Measurements from ENCODE around the gene BNIP3. TPM values are rescaled to one million over a fixed set of nuclear protein-coding genes. Genes with fewer than 3 reads are reported as not detected.

BNIP3 gene
- 28.0 and 30.4 TPM in 2 replicates for total RNA-seq

DNA sequence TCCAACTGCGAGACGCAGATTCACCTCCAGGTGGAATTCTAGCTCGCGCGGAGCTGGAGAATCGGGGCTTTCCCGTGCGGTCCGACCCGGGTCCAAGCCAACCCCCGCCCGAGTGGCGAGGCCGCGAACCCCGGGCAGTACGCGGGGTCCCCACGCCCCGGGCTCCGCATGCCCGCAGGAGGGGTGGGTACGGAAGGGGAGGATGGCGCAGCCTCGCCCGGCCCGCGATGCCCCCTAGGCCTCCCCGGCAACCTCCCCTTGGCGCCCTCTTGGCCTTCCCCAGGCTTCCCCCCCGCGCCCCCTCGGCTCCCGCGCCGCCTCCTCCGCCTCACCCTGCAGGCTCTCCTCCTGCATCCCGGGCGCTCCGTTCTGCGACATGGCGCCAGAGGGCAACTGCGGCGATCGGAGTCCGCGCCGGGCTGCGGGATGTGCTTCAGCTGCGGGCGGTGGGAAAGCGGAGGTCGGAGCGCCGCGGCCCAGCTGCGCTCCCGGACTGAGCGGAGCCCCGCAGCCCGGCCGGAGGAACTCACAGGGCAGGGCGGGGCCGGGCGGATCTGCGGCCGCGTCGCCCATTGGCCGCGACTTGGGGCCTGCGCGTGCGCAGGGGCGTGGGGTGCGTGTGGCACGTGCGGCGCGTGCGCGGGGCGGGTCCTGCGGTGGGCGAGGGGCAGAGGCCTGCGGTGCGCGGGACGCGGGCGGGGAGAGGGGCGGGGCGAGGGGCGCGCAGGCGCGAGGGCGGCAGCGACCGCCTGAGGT is at the start of gene BNIP3:
Gene BNIP3 (minus strand): TSS at position 495 of the 756 bp plus-strand sequence. CDS start 117 bp downstream, at position 378.
- intact Hi-C loops (cut with micrococcal nuclease): loop anchor here (1.0 to 5.0 kb wide), 6 partner anchors 8 to 556 kb away; partner anchors contain the start of gene INPP5A

DNA sequence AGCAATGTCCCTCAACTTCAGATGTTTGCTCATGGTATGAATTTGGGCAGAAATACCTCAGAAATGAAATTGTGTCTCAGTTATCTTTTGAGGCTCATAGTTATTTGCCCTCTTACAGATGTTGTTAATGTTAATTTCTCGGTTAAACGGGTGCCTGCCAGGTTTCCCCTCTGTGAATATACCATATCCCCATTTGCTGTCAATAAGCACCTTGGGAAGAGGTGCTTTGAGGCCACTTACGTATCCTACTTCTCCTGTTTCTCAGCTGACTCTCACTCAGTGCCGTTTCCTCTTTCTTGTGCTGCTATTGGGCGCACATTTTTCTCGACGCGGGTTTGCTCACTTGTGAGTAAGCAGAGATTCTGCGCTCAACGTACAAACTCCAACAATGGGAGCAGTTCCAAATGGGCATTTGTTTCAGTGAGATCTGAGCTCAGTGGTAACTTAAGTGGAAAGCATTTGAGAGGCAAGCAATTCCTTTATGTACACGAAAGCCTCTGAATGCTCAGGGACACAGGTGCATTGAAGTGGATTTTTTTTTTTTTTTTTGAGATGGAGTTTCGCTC is 49.3 kb upstream of the BNIP3 start:
- intact Hi-C loops (cut with micrococcal nuclease): no loop called here

- intact Hi-C loops (cut with micrococcal nuclease): no loop called here
Observed at GRCh38 chr10:132028706-132029105, 47.0 kb upstream of the BNIP3 start.

DNA sequence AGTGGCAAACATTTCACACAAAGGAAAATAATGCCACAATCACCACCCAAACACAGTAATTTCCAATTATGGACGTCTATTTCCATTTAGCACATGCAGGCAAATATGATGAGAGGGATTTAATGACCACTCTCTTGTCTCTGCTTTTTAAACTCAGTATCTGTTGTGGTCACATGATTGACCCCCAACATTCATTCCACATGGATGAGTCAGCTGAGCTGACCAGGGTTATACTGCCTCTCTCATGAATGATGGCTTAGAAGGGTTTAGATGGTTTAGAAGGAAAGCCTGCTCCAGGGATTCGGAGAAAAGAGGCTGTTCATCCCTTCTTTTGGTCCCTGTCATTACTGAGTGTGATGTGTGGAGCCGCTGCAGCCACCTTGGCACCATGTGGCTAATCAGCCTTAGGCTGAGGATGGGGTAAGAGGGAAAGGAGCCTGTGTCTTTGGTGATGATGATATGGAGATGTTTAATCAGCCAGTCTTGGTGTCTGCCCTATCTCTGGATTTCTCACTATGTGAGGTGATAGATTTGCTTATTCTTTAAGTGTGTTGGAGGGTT is 45.8 kb upstream of the BNIP3 start:
- intact Hi-C loops (cut with micrococcal nuclease): no loop called here

DNA sequence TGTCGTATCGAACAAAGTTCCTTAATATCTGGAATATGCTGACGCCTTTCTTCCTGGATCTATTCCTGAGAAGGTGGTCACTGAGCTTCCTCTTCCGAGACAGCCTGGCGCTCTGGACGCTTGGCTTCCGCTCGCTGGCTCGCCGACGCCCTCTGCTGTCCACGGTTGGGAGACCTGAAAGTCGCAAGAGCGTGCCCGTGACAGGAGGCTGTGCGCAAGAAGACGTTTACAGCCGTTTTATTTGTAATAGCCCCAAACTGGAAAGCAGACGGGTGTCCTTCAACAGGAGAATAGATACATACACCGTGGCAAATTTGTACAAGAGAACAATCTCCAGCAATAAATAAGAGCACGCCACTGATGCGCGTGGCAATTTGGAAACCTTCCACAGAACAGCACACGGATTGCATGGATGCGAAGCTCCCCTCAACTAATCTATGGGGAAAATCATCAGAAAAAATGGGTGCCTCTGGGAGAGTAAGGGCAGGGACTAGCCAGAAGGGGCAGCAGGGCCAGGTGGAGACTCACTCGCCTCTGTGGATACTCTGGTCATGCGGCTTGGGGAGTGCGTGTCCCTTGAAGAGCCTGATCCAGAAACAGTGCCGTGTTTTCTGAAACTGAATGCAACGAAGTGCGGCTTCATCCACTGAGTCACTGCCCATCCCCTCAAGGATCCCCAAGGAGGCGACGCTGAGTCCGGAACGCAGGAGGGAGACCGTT is 41.5 kb upstream of the BNIP3 start:
- intact Hi-C loops (cut with micrococcal nuclease): loop anchor here (1.0 to 5.0 kb wide), 3 partner anchors 121 to 571 kb away; partner anchors contain the start of gene PPP2R2D

- intact Hi-C loops (cut with micrococcal nuclease): loop anchor here (5.0 kb wide), 2 partner anchors 120 to 570 kb away; partner anchors contain the start of gene PPP2R2D
Observed at GRCh38 chr10:132022241-132022640, 40.5 kb upstream of the BNIP3 start.

DNA sequence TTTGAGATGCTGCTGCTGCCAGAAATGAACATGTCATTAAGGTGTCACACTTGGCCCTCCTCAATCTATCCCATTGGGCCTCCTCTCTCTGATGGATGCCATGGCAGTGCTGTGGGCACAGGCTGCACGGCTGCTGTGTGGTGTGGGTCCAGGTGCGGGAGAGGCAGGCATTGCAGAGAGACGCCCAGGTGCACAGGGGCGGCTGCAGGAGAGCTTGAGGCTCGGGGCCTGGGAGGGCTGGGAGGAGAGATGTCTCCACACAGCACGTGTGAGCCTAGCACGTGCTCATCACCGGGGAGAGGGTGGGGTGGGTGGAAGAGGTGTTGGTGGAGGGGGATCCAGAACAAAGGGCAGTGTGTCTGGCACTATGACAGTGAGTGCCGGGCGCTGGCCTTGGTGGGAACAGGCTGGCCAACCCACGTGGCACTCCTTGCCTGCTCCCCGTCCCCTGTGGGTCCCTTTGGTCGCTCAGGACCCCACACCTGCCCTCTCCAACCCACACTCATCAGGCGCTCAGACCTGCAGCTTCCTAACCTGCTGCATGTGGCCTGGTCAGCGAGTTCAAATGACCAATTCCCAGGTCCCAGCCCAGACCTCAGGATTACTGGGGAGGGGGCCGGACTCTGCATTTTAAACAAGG is 39.9 kb upstream of the BNIP3 start:
- intact Hi-C loops (cut with micrococcal nuclease): loop anchor here (5.0 kb wide), 2 partner anchors 119 to 569 kb away; partner anchors contain the start of gene PPP2R2D

GRCh38 chr10:132021046-132021445 is 39.3 kb upstream of the BNIP3 start:
- intact Hi-C loops (cut with micrococcal nuclease): loop anchor here (5.0 kb wide), 2 partner anchors 119 to 569 kb away; partner anchors contain the start of gene PPP2R2D

DNA sequence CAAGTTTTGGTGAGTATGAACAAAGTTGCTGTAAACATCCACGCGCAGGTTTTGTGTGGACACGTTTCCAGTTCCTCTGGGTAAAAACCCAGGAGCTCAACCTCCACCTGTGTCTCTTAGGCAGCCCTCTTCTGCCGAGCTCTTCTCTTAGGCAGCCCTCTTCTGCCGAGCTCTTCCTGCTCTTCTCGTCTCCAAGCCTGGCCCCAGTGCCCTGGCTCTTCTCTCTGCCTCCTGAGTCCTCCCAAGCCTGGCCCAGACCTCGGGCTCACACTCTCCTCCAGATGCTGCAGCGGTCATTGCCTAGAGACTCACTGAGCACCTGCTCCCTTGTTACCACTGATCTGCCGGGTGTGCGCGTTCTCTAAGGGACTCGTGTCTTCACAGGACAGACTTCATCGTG is 38.7 kb upstream of the BNIP3 start:
- intact Hi-C loops (cut with micrococcal nuclease): loop anchor here (5.0 kb wide), 2 partner anchors 118 to 568 kb away; partner anchors contain the start of gene PPP2R2D

DNA sequence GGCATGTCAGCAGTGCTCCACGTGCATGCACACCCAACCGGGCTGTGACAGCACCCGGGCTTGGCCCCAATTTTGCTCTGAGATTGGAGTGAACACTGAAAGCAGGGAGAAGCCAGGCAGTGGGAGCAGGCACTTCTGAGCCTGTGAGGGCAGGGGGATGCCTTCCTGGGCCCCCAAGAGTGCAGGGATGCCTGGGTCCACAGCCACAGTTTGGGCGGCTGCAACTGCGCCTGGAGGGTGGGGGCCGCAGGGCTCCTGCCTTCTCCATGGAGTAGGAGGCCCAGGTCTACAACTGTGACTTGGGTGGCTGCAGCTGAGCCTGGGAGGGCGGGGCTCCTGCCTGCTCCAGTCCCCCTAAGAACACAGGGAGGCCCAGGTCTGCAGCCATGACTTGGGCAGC is 37.6 kb upstream of the BNIP3 start:
- intact Hi-C loops (cut with micrococcal nuclease): no loop called here

GRCh38 chr10:132018446-132018845 is 36.7 kb upstream of the BNIP3 start:
- intact Hi-C loops (cut with micrococcal nuclease): no loop called here

DNA sequence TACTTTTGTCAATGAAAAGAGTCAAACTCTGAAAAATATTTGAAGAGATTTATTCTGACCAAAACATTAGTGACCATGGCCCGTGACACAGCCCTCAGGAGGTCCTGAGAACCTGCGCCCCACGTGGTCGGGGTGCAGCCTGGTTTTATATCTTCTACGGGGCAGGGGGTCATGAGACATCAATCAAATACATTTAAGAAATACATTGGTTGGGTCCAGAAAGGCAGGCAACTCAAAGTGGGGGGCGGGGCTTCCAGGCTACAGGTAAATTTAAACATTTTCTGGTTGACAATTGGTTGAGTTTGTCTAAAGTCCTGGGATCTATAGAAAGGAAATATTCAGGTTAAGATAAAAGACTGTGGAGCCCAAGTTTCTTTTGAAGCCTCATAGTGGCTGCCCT is 34.8 kb upstream of the BNIP3 start:
- intact Hi-C loops (cut with micrococcal nuclease): no loop called here

DNA sequence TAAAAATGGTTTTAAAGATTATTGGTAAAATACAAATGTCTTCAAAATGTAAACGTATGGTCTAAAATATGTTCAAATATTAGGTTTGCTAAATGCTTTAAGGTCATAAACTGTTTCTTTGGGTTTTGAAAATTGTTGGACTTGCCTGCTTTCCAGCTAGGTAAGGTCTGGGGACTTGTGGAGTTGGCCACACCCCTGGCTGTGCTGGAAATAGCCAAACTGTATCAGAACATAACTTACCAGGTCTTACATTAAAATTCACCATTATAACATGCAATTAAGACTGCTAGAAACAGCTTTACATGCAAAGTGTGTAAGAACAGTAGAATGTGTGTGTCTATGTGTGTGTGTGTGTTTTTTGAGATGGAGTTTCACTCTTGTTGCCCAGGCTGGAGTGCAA is 29.7 kb upstream of the BNIP3 start:
- intact Hi-C loops (cut with micrococcal nuclease): no loop called here

DNA sequence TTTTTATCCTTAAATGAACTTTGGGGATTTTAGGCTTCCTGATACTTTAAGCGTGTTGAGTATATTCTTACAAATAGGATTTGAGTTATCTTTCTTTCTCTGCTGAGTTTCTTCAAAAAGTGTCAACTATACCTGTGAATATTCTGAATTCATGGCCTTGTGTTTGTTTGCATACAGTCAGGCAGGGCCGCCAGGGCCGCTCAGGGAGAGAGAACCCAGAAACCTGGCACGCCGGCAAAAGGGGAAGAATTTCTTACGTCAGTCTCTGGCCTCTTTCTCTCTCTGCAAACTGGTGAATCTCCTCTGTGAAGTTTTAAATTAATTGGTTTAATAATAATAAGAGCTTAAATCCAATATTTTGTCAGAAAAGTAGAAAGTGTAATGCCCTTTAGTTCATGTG is 29.3 kb upstream of the BNIP3 start:
- intact Hi-C loops (cut with micrococcal nuclease): no loop called here

- intact Hi-C loops (cut with micrococcal nuclease): no loop called here
Observed at GRCh38 chr10:132010483-132010882, 28.8 kb upstream of the BNIP3 start.

DNA sequence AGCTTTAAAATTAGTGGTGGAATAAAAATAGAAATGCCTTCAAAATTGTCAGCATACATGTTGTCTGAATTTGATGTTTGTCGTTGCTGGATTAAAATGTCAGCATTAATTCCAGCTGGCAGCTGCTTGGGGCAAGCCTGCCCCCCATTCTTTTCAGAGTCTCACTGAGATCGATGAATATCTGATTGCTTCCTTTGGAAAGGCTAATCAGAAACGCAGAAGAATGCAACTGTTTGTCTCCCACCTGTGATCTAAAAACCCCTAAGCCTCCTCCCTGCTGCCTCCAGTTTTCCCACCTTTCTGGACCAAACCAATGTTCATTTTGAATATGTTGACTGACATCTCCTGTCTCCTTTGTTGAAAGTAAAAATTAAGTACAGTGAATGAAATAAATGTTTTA is 27.9 kb upstream of the BNIP3 start:
- intact Hi-C loops (cut with micrococcal nuclease): no loop called here

DNA sequence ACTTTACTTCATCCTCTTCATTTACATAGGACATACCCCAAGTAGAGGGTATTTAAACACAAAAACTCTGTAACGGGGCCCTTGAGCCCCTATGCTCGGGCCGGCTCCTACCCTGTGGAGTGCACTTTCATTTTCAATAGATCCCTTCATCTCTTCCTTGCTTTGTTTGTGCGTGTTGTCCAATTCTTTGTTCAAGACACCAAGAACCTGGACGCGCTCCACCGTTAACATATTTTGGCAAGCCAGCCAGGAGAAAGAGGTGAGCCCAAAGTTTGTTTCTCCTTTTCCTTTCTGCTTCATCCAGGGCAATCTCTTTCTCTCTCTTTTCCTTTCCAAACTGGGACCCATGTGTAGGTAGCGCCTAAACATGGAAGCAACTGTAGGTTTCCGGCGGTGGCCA is 26.0 kb upstream of the BNIP3 start:
- intact Hi-C loops (cut with micrococcal nuclease): no loop called here

- intact Hi-C loops (cut with micrococcal nuclease): no loop called here
Observed at GRCh38 chr10:132006966-132007365, 25.2 kb upstream of the BNIP3 start.

DNA sequence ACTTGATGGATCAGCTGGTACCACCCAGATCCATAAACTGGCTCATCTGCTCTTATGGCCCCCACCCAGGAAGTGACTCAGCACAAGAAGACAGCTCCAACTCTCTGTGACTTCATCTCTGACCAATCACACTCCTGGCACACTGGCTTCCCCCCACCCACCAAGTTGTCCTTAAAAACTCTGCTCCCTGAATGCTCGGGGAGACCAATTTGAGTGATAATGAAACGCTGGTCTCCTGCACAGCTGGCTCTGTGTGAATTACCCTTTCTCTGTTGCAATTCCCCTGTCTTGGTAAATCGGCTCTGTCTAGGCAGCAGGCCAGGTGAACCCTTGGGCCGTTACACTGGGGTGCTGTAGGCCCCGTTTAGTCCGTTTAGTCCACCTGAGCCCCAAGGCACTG is 23.4 kb upstream of the BNIP3 start:
- intact Hi-C loops (cut with micrococcal nuclease): loop anchor here (1.0 kb wide), 1 partner anchor 37 kb away; no protein-coding TSS in a partner anchor

DNA sequence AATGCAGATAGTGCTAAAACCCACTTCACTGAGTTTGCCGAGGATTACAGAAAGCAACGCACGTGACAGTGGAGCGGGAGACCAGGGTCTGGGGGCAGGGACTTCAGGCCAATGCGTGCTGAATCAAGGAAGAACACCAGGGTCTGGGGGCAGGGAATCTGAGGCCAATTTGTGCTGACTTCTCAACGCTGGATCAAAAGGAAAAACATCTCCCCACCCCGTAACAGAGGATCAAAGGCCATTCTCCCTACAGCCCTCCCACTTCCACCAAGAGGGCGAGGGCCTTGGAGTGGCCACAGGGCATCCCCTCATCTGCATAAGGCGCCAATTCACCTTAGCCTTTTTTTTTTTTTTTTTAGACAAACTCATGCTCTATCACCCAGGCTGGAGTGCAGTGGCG is 22.3 kb upstream of the BNIP3 start:
- intact Hi-C loops (cut with micrococcal nuclease): no loop called here

GRCh38 chr10:132003282-132003924 is 21.7 kb upstream of the BNIP3 start:
- intact Hi-C loops (cut with micrococcal nuclease): no loop called here

Measured in T-helper 1 cell treated with Interleukin-12 subunit alpha and Interleukin-12 subunit beta and Interleukin-4 antibody, amounts not matched to agents 30 ng/mL and 1 ng/mL, for 36 hours (primary cell).